HG03103 (cell line): ENCODE data around the gene ANKFN1.

Experiments used
- ATAC-seq: cut with Tn5 transposase; IDR thresholded peaks from one replicate; pipeline ENCODE4 v1.9.1; 2021; ENCODE audit warnings: low read depth; ENCODE audit not compliant: unreplicated experiment

Gene ANKFN1

GRCh38 chr17:56177361-56177760, 24.1 kb downstream of the ANKFN1 start:
- no peak for ATAC-seq

GRCh38 chr17:56178203-56178602, 24.9 kb downstream of the ANKFN1 start:
- no peak for ATAC-seq

- no peak for ATAC-seq
These were observed 28.8 kb downstream of the ANKFN1 start for GRCh38 chr17:56182081-56182480.

- ATAC-seq: no peak
These were observed 31.4 kb downstream of the ANKFN1 start for GRCh38 chr17:56184650-56185049.

- ATAC-seq: no peak
These were observed 32.4 kb downstream of the ANKFN1 start for GRCh38 chr17:56185491-56186221.

- no peak for ATAC-seq
These were observed 33.0 kb downstream of the ANKFN1 start for GRCh38 chr17:56186222-56186786.

- ATAC-seq: no peak
These were observed 50.2 kb downstream of the ANKFN1 start for GRCh38 chr17:56203430-56203829.

- ATAC-seq: no peak
These were observed 53.1 kb downstream of the ANKFN1 start for GRCh38 chr17:56206351-56206750.

GRCh38 chr17:56213031-56213430, 59.8 kb downstream of the ANKFN1 start:
- ATAC-seq: no peak

GRCh38 chr17:56217921-56218320, 64.6 kb downstream of the ANKFN1 start:
- ATAC-seq: no peak

GRCh38 chr17:56222255-56222654, 69.0 kb downstream of the ANKFN1 start:
- no peak for ATAC-seq

- ATAC-seq: no peak
These were observed 77.4 kb downstream of the ANKFN1 start for GRCh38 chr17:56230660-56231059.

- ATAC-seq: no peak
These were observed 78.0 kb downstream of the ANKFN1 start for GRCh38 chr17:56231252-56231651.

- ATAC-seq: no peak
These were observed 78.4 kb downstream of the ANKFN1 start for GRCh38 chr17:56231693-56232092.

- no peak for ATAC-seq
These were observed 91.1 kb downstream of the ANKFN1 start for GRCh38 chr17:56244268-56244890.

GRCh38 chr17:56247816-56248215, 94.5 kb downstream of the ANKFN1 start:
- no peak for ATAC-seq

GRCh38 chr17:56257075-56257474, 103.8 kb downstream of the ANKFN1 start:
- no peak for ATAC-seq

GRCh38 chr17:56260376-56261002, 107.2 kb downstream of the ANKFN1 start:
- no peak for ATAC-seq

GRCh38 chr17:56262803-56263202, 109.5 kb downstream of the ANKFN1 start:
- no peak for ATAC-seq

- no peak for ATAC-seq
These were observed 116.5 kb downstream of the ANKFN1 start for GRCh38 chr17:56269556-56270389.

- no peak for ATAC-seq
These were observed 121.2 kb downstream of the ANKFN1 start for GRCh38 chr17:56274491-56274890.
